Testis (tissue), 2 donors: ENCODE results near the gene ZNF425.

Experiments
- CTCF ChIP-seq, 3 experiments: fragments of 450-650 bp in 2 of 3; fragments of 200-600 bp in 1 of 3; sonication (generic) in 1 of 3; IDR thresholded peaks; one replicate each; pipeline ENCODE4 v1.5.1; 2016 to 2019; ENCODE audit warnings: antibody characterized with exemption in 3 of 3, mild to moderate bottlenecking in 2 of 3, moderate library complexity in 1 of 3
- POLR2A ChIP-seq: fragments of 450-650 bp; IDR thresholded peaks from one replicate; pipeline ENCODE4 v1.6.1; 2017; ENCODE audit warnings: antibody characterized with exemption, mild to moderate bottlenecking, moderate library complexity

DNA sequence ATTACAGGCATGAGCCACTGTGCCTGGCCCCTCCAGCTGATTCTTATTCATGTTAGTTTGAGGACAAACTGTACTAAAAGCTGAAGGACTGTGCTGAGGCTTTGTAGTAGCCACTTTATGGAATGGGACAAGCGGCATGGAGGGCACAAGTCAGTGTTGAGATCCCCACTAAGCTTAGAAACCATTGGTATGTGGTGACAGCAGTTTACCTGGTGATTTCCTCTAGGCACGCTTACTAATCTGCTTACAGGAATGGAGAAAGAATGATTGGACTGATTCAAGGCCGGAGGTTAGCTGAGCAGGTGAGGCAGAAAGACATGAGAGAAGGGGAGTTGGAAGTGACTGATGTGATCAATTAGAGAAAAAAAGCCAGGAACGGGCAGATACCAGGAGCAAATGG is 24.9 kb upstream of the ZNF425 start:
- TF ChIP-seq CTCF (IDR thresholded peaks at IDR 0.05) (no peak), POLR2A (no peak)
